ENCODE results near the gene CFAP65. TPM values are rescaled to one million over a fixed set of nuclear protein-coding genes. Genes with fewer than 3 reads are reported as not detected.

CFAP65 gene
- total and polyA plus RNA-seq, 2 of the 13 experiments (the other 11 are each of a cell fraction or from before 2014, with no cell fraction given): 0.05 TPM; not detected in 1

DNA sequence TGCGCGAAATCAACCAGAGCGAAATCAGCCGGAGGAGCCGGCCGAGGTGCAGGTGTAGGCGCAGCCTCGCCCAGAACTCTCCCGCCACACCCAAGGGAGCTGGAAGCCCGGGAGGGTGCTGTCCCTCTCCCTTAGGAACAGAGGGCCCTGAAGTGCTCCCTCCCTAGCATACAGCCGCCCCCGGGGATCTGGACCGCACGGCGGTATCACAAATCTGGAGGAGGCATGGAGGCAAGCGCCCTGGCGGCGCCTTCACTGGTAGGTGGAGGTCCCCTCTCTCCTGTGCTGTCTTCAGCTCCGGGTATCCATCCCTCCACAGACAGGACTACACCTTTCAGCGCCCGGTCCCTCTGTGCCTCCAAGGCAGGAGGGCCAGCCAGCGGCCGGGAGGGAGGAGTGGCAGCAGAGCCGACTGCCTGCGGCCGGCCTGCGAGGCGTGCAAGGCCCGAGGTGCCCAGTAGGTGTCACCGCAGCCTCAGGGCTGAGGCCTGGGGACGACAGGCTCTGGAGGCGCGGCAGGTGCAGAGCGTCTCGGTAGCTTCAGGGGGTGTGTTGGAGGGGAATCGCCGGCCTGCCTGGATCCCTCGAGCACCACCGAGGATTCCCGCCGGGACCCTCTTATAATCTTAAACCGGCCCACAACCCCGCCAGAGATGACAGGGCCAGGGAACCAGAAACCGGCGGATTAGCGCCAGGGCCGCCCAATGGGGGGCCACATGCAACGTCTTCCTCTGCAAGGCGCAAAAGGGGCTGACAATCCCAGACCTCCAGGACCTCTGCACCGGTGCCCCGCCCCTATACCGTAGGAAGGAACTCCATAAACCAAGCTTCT lies 16.6 kb upstream of the CFAP65 start (continued):
- TF ChIP-seq, protein P1, sequence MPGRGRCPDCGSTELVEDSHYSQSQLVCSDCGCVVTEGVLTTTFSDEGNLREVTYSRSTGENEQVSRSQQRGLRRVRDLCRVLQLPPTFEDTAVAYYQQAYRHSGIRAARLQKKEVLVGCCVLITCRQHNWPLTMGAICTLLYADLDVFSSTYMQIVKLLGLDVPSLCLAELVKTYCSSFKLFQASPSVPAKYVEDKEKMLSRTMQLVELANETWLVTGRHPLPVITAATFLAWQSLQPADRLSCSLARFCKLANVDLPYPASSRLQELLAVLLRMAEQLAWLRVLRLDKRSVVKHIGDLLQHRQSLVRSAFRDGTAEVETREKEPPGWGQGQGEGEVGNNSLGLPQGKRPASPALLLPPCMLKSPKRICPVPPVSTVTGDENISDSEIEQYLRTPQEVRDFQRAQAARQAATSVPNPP (CRISPR knock-in tag; IDR thresholded peaks at IDR 0.05): no peak
- no peak for TF ChIP-seq NAIF1 (CRISPR knock-in tag; IDR thresholded peaks at IDR 0.05; ENCODE audit: borderline replicate concordance)
- TF ChIP-seq TSC22D2 (CRISPR knock-in tag; IDR thresholded peaks at IDR 0.05; ENCODE audit: borderline replicate concordance): peak; percentile 84; the same call in 1 of the 2 replicates
- TF ChIP-seq MIER3 (CRISPR knock-in tag; IDR thresholded peaks at IDR 0.05; ENCODE audit: borderline replicate concordance): peak; percentile 69; the same call in 1 of the 2 replicates
- TF ChIP-seq, protein P2, sequence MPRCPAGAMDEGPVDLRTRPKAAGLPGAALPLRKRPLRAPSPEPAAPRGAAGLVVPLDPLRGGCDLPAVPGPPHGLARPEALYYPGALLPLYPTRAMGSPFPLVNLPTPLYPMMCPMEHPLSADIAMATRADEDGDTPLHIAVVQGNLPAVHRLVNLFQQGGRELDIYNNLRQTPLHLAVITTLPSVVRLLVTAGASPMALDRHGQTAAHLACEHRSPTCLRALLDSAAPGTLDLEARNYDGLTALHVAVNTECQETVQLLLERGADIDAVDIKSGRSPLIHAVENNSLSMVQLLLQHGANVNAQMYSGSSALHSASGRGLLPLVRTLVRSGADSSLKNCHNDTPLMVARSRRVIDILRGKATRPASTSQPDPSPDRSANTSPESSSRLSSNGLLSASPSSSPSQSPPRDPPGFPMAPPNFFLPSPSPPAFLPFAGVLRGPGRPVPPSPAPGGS (CRISPR knock-in tag; IDR thresholded peaks at IDR 0.05): peak; percentile 33; the same call in 1 of the 2 replicates
- peak; percentile 71; the same call in 1 of the 2 replicates for TF ChIP-seq SP4 (CRISPR knock-in tag; IDR thresholded peaks at IDR 0.05)
- no peak; the same call in 1 of the 2 replicates for TF ChIP-seq HOXD1 (CRISPR knock-in tag; IDR thresholded peaks at IDR 0.05)
- TF ChIP-seq, protein P3, sequence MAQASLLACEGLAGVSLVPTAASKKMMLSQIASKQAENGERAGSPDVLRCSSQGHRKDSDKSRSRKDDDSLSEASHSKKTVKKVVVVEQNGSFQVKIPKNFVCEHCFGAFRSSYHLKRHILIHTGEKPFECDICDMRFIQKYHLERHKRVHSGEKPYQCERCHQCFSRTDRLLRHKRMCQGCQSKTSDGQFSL (CRISPR knock-in tag; IDR thresholded peaks at IDR 0.05): no peak
- TF ChIP-seq, protein P4, sequence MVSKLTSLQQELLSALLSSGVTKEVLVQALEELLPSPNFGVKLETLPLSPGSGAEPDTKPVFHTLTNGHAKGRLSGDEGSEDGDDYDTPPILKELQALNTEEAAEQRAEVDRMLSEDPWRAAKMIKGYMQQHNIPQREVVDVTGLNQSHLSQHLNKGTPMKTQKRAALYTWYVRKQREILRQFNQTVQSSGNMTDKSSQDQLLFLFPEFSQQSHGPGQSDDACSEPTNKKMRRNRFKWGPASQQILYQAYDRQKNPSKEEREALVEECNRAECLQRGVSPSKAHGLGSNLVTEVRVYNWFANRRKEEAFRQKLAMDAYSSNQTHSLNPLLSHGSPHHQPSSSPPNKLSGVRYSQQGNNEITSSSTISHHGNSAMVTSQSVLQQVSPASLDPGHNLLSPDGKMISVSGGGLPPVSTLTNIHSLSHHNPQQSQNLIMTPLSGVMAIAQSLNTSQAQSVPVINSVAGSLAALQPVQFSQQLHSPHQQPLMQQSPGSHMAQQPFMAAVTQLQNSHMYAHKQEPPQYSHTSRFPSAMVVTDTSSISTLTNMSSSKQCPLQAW (CRISPR knock-in tag; IDR thresholded peaks at IDR 0.05): peak; percentile 75; the same call in 1 of the 2 replicates
- 0 out of 2 replicates have a peak, but pooled peaks have one; percentile 30 for TF ChIP-seq AKAP8 (CRISPR knock-in tag; IDR thresholded peaks at IDR 0.05)
- TF ChIP-seq, protein P5, sequence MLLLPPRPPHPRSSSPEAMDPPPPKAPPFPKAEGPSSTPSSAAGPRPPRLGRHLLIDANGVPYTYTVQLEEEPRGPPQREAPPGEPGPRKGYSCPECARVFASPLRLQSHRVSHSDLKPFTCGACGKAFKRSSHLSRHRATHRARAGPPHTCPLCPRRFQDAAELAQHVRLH (CRISPR knock-in tag; IDR thresholded peaks at IDR 0.05; ENCODE audit: borderline replicate concordance, low read depth): peak; percentile 94; the same call in 1 of the 2 replicates
- peak; percentile 48 for TF ChIP-seq HNRNPLL (IDR thresholded peaks at IDR 0.05; ENCODE audit: low read depth, low read length, poor library complexity, severe bottlenecking)
- TF ChIP-seq, protein P6, sequence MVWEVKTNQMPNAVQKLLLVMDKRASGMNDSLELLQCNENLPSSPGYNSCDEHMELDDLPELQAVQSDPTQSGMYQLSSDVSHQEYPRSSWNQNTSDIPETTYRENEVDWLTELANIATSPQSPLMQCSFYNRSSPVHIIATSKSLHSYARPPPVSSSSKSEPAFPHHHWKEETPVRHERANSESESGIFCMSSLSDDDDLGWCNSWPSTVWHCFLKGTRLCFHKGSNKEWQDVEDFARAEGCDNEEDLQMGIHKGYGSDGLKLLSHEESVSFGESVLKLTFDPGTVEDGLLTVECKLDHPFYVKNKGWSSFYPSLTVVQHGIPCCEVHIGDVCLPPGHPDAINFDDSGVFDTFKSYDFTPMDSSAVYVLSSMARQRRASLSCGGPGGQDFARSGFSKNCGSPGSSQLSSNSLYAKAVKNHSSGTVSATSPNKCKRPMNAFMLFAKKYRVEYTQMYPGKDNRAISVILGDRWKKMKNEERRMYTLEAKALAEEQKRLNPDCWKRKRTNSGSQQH (CRISPR knock-in tag; IDR thresholded peaks at IDR 0.05; ENCODE audit: low read depth): 0 out of 2 replicates have a peak, but pooled peaks have one; percentile 33
- TF ChIP-seq, protein P7, sequence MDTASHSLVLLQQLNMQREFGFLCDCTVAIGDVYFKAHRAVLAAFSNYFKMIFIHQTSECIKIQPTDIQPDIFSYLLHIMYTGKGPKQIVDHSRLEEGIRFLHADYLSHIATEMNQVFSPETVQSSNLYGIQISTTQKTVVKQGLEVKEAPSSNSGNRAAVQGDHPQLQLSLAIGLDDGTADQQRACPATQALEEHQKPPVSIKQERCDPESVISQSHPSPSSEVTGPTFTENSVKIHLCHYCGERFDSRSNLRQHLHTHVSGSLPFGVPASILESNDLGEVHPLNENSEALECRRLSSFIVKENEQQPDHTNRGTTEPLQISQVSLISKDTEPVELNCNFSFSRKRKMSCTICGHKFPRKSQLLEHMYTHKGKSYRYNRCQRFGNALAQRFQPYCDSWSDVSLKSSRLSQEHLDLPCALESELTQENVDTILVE (CRISPR knock-in tag; IDR thresholded peaks at IDR 0.05): peak; percentile 80; the same call in 1 of the 2 replicates
- TF ChIP-seq HES4 (CRISPR knock-in tag; IDR thresholded peaks at IDR 0.05; ENCODE audit: borderline replicate concordance): no peak
- peak; percentile 65; the same call in 1 of the 2 replicates for TF ChIP-seq THAP11 (CRISPR knock-in tag; IDR thresholded peaks at IDR 0.05)
- TF ChIP-seq, protein P8, sequence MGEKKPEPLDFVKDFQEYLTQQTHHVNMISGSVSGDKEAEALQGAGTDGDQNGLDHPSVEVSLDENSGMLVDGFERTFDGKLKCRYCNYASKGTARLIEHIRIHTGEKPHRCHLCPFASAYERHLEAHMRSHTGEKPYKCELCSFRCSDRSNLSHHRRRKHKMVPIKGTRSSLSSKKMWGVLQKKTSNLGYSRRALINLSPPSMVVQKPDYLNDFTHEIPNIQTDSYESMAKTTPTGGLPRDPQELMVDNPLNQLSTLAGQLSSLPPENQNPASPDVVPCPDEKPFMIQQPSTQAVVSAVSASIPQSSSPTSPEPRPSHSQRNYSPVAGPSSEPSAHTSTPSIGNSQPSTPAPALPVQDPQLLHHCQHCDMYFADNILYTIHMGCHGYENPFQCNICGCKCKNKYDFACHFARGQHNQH (CRISPR knock-in tag; IDR thresholded peaks at IDR 0.05): peak; percentile 44; the same call in 1 of the 2 replicates
- no peak for TF ChIP-seq SMARCE1 (IDR thresholded peaks at IDR 0.05; ENCODE audit: borderline replicate concordance)
- TF ChIP-seq HDAC6 (IDR thresholded peaks at IDR 0.05; ENCODE audit: low read depth, low read length): no peak

Data from HepG2 (cell line).